ENCODE measurements around the gene TMEM198. TPM values are rescaled to one million over a fixed set of nuclear protein-coding genes. Genes with fewer than 3 reads are reported as not detected.

The TMEM198 gene
- total RNA-seq, 2 donors from 2014 or later: 3.3 to 5.7 TPM

DNA sequence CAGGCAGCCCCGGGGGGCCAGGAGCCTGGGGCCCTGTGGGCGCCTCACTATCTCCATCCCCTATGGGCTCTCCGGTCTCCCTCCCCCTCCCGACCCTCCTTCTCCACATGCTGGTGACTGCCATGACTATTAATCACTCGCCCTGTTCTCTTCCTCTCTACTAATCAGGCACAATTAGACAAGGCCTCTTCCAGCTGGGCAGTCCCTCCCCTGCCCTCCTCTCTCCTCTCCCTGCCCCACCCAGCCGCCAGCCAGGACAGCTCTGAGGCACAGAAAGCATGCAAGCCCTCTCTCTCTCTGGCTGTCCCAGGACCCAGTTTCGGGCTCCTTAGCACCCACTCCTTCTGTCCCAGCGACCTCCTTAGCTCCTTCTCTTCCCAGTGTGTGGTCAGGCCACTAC lies 23.7 kb upstream of the TMEM198 start:
- Histone ChIP-seq H3K27ac (no peak overlapping the region), H3K4me1 (peaks cover 9% of the 10 kb centered on the region), H3K36me3 (replicated peaks in 1 of 2; ENCODE audit: insufficient read depth in 1 of 2, low read depth in 2 of 2) (no peaks in the 10 kb centered on the region), H3K27me3 (peaks cover 0 to 17% of the 10 kb centered on the region in 2 donors), H3K4me3 (no peak overlapping the region), H3K9me3 (no peaks in the 10 kb centered on the region)
- 68 to 70% methylated on average over 8 of the region's 8 CpGs for WGBS, 2 donors
- DNase-seq: no peak
- ATAC-seq: no peak
- intact Hi-C loops (cut with DNase I): no loop called here
- no peak for TF ChIP-seq POLR2A (IDR thresholded peaks at IDR 0.05)
- no peak for TF ChIP-seq CTCF (IDR thresholded peaks at IDR 0.05)

GRCh38 chr2:219521066-219521880 lies 22.6 kb upstream of the TMEM198 start:
- intact Hi-C loops (cut with DNase I): no loop called here
- Histone ChIP-seq H3K4me3 (no peak overlapping the region), H3K27ac (no peak overlapping the region), H3K4me1 (peaks cover 9% of the 10 kb centered on the region), H3K27me3 (peaks cover 0 to 17% of the 10 kb centered on the region in 2 donors), H3K9me3 (no peaks in the 10 kb centered on the region), H3K36me3 (replicated peaks in 1 of 2; ENCODE audit: insufficient read depth in 1 of 2, low read depth in 2 of 2) (no peaks in the 10 kb centered on the region)
- DNase-seq (peak in 2 of 4 donors; percentile 39 to 52), ATAC-seq (peak; percentile 39)
- WGBS, 2 donors: 5 to 10% methylated on average over 13 to 14 of the region's 14 CpGs
- TF ChIP-seq POLR2A (IDR thresholded peaks at IDR 0.05) (no peak), CTCF (IDR thresholded peaks at IDR 0.05) (peak in 6 of 7 experiments; percentile 13 to 52 (median 42))

DNA sequence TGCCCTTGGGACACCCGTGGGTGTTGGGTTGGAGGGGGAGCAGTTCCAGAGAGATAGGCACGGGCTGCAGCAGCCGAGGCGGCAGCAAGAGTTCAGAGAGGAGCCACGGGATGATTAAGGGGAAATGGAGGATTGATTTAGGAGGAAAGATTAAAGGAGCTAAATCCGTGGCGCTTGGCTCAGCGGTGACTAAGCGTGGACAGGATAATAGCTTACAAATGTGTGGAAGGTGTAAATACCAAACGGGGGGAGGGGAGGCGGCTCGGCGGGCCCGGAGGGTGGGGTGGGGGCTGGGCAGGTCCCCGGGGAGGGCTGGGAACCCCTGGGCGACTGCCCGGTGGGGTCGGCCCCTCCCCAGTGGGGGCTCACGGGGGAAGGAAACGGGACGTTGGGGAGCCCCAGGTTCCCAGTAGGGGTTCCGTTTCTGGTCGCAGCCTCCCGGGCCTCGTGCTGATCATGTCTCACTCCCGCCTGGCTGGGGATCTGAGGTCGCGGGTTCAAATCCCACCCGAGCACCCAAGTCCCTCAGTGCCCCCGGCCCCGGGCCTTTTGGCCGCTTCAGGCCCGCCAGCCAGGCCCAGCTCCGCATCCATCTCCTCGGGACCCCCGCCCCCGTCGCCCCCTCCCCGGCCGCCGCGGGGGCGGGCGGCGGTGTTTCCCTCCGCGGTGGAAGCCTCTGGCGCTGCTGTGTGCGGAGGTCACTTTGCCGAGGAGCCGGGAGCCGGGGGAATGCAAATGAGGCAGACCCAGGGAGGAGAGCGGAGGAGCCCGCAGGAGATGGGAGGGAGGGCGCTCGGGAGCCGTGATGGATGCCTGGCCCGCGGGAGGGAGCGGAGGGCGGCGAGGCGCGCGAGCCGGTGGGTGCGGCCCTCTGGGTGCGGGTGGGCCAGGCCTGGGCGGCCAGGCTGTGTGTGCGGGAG lies 21.5 kb upstream of the TMEM198 start:
- peaks cover 0 to 19% of the 10 kb centered on the region in 2 donors for H3K27me3 ChIP-seq
- H3K27ac ChIP-seq: no peak overlapping the region
- no peaks in the 10 kb centered on the region for H3K36me3 ChIP-seq (replicated peaks in 1 of 2; ENCODE audit: insufficient read depth in 1 of 2, low read depth in 2 of 2)
- peaks cover 16% of the 10 kb centered on the region for H3K4me1 ChIP-seq
- no peaks in the 10 kb centered on the region for H3K9me3 ChIP-seq
- intact Hi-C loops (cut with DNase I): no loop called here
- no peak for DNase-seq
- no peak for ATAC-seq
- no peak overlapping the region for H3K4me3 ChIP-seq
- 3 to 4% methylated on average over 35 to 52 of the region's 70 CpGs for WGBS, 2 donors
- TF ChIP-seq CTCF (IDR thresholded peaks at IDR 0.05) (no peak), POLR2A (IDR thresholded peaks at IDR 0.05) (no peak)

DNA sequence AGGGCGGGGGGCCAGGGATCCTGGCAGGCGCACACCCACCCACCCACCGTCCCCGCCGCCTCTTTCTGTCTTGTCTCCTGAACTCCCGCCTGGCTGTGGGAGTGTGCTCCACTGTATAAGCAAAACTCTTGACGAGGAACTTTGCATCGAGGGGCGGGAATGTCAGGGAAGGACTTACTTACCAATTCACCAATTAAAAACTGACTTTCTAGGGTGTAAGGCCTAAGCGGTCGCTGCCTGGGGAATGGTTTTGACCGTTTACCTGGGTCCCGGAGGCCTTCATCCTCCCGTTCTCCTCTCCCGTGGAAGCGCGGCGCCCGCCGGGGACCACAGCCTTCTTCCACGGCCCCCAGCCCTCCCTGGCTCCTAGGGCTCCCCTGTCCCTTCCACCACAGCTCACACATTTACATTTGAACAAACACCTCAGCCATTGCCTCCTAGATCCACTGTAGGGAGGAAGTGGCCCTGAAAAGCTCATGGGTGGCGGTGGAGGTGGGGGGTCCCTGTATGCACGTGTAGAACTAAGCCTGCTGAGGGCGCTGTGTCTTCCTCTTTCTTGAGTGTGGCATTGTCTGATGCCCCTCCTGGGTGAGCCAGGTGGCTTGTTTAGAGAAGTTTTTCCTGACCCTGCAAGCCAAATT lies 20.7 kb upstream of the TMEM198 start:
- DNase-seq: no peak
- TF ChIP-seq CTCF (IDR thresholded peaks at IDR 0.05) (no peak), POLR2A (IDR thresholded peaks at IDR 0.05) (no peak)
- Histone ChIP-seq H3K27ac (no peak overlapping the region), H3K36me3 (replicated peaks in 1 of 2; ENCODE audit: insufficient read depth in 1 of 2, low read depth in 2 of 2) (no peaks in the 10 kb centered on the region), H3K4me3 (no peak overlapping the region), H3K27me3 (peaks cover 0 to 23% of the 10 kb centered on the region in 2 donors), H3K4me1 (peaks cover 17% of the 10 kb centered on the region), H3K9me3 (no peaks in the 10 kb centered on the region)
- no peak for ATAC-seq
- intact Hi-C loops (cut with DNase I): no loop called here
- WGBS, 2 donors: 19 to 36% methylated on average over 22 to 23 of the region's 24 CpGs
